ENCODE measurements around the gene STX3.

Gene STX3

DNA sequence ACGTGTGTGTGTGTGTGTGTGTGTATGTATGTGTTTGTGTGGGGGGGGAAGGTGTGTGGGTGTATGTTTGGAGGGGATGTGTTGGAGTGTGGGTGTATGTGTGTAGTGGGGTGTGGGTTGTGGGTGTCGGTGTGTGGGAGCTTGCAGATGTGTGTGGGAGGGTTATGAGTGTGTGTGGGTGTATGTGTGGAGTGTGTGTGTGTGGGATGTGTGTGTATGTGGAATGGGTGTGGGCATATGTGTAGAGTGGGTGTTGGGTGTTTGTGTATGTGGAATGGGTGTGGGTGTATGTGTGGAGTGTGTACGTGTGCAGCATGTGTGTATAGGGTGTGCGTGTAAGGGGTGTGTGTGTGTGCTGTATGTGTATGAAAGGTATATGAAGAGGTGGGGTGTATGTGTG is 14.7 kb downstream of the STX3 start:
- Histone ChIP-seq H3K27me3 (ENCODE audit: insufficient read depth, low read length, poor library complexity, severe bottlenecking) (no peaks in the 10 kb centered on the region), H3K79me2 (ENCODE audit: insufficient read depth, low read length) (no peaks in the 10 kb centered on the region)
- TF ChIP-seq EZH2phosphoT487 (IDR thresholded peaks at IDR 0.05; ENCODE audit: borderline replicate concordance): no peak

GRCh38 chr11:59770319-59770718 is 15.1 kb downstream of the STX3 start:
- no peaks in the 10 kb centered on the region for H3K9me3 ChIP-seq (ENCODE audit: insufficient read depth, low read depth, low read length)
- no peaks in the 10 kb centered on the region for H3K9me2 ChIP-seq (replicated peaks; ENCODE audit: low read depth, low read length)
- peaks cover 51% of the 10 kb centered on the region for H3K4me1 ChIP-seq (ENCODE audit: insufficient read depth, low read length, poor library complexity, severe bottlenecking)
- no peaks in the 10 kb centered on the region for H3K27me3 ChIP-seq (ENCODE audit: insufficient read depth, low read length, poor library complexity, severe bottlenecking)
- H3K36me3 ChIP-seq (ENCODE audit: insufficient read depth, low read length): peaks cover 4% of the 10 kb centered on the region; the same call in 1 of the 2 replicates
- H3K4me3 ChIP-seq (ENCODE audit: low read length, poor library complexity, severe bottlenecking): no peak overlapping the region
- H3K4me2 ChIP-seq (ENCODE audit: low read depth, low read length, poor library complexity, severe bottlenecking): no peak overlapping the region
- H4K20me1 ChIP-seq (ENCODE audit: insufficient read depth, low read length, poor library complexity, severe bottlenecking): no peaks in the 10 kb centered on the region
- no peak overlapping the region for H2AFZ ChIP-seq (ENCODE audit: low read length)
- TF ChIP-seq EZH2phosphoT487 (IDR thresholded peaks at IDR 0.05; ENCODE audit: borderline replicate concordance) (no peak), CTCF (conservative IDR thresholded peaks at IDR 0.05; ENCODE audit: low read length) (no peak)
- H3K9ac ChIP-seq (ENCODE audit: low read depth, low read length, poor library complexity, severe bottlenecking): no peak overlapping the region
- H3K79me2 ChIP-seq (ENCODE audit: insufficient read depth, low read length): no peaks in the 10 kb centered on the region
- H3F3A ChIP-seq (ENCODE audit: low read depth): peaks cover 6% of the 10 kb centered on the region; the same call in 1 of the 2 replicates

More for the DNA sequence above, 14.7 kb downstream of the STX3 start:
- Histone ChIP-seq H2AFZ (ENCODE audit: low read length) (no peak overlapping the region), H4K20me1 (ENCODE audit: insufficient read depth, low read length, poor library complexity, severe bottlenecking) (no peaks in the 10 kb centered on the region), H3K9me3 (ENCODE audit: insufficient read depth, low read depth, low read length) (no peaks in the 10 kb centered on the region), H3K9me2 (replicated peaks; ENCODE audit: low read depth, low read length) (no peaks in the 10 kb centered on the region), H3K4me1 (ENCODE audit: insufficient read depth, low read length, poor library complexity, severe bottlenecking) (peaks cover 51% of the 10 kb centered on the region), H3K9ac (ENCODE audit: low read depth, low read length, poor library complexity, severe bottlenecking) (no peak overlapping the region), H3K36me3 (ENCODE audit: insufficient read depth, low read length) (peaks cover 4% of the 10 kb centered on the region; the same call in 1 of the 2 replicates), H3K4me3 (ENCODE audit: low read length, poor library complexity, severe bottlenecking) (no peak overlapping the region), H3F3A (ENCODE audit: low read depth) (peaks cover 6% of the 10 kb centered on the region; the same call in 1 of the 2 replicates), H3K4me2 (ENCODE audit: low read depth, low read length, poor library complexity, severe bottlenecking) (no peak overlapping the region)

- TF ChIP-seq EZH2phosphoT487 (IDR thresholded peaks at IDR 0.05; ENCODE audit: borderline replicate concordance) (no peak), CTCF (conservative IDR thresholded peaks at IDR 0.05; ENCODE audit: low read length) (no peak)
- H3K27me3 ChIP-seq (ENCODE audit: insufficient read depth, low read length, poor library complexity, severe bottlenecking): no peaks in the 10 kb centered on the region
- no peak overlapping the region for H2AFZ ChIP-seq (ENCODE audit: low read length)
- H3K4me2 ChIP-seq (ENCODE audit: low read depth, low read length, poor library complexity, severe bottlenecking): no peak overlapping the region
- H3F3A ChIP-seq (ENCODE audit: low read depth): peaks cover 6% of the 10 kb centered on the region; the same call in 1 of the 2 replicates
- H3K9ac ChIP-seq (ENCODE audit: low read depth, low read length, poor library complexity, severe bottlenecking): no peak overlapping the region
- no peak overlapping the region for H3K4me3 ChIP-seq (ENCODE audit: low read length, poor library complexity, severe bottlenecking)
- peaks cover 4% of the 10 kb centered on the region; the same call in 1 of the 2 replicates for H3K36me3 ChIP-seq (ENCODE audit: insufficient read depth, low read length)
- H3K4me1 ChIP-seq (ENCODE audit: insufficient read depth, low read length, poor library complexity, severe bottlenecking): peaks cover 47% of the 10 kb centered on the region
- H4K20me1 ChIP-seq (ENCODE audit: insufficient read depth, low read length, poor library complexity, severe bottlenecking): no peaks in the 10 kb centered on the region
- no peaks in the 10 kb centered on the region for H3K79me2 ChIP-seq (ENCODE audit: insufficient read depth, low read length)
- H3K9me2 ChIP-seq (replicated peaks; ENCODE audit: low read depth, low read length): no peaks in the 10 kb centered on the region
- H3K9me3 ChIP-seq (ENCODE audit: insufficient read depth, low read depth, low read length): no peaks in the 10 kb centered on the region
Measured at GRCh38 chr11:59770869-59771268, 15.7 kb downstream of the STX3 start.

GRCh38 chr11:59771605-59772004 is 16.4 kb downstream of the STX3 start:
- Histone ChIP-seq H3K79me2 (ENCODE audit: insufficient read depth, low read length) (no peaks in the 10 kb centered on the region), H3K4me1 (ENCODE audit: insufficient read depth, low read length, poor library complexity, severe bottlenecking) (peaks cover 40% of the 10 kb centered on the region), H3K9me2 (replicated peaks; ENCODE audit: low read depth, low read length) (no peaks in the 10 kb centered on the region), H3K4me3 (ENCODE audit: low read length, poor library complexity, severe bottlenecking) (no peak overlapping the region), H3K9ac (ENCODE audit: low read depth, low read length, poor library complexity, severe bottlenecking) (no peak overlapping the region), H3F3A (ENCODE audit: low read depth) (peaks cover 6% of the 10 kb centered on the region; the same call in 1 of the 2 replicates), H3K4me2 (ENCODE audit: low read depth, low read length, poor library complexity, severe bottlenecking) (peak overlapping the region; percentile 48), H2AFZ (ENCODE audit: low read length) (no peak overlapping the region), H3K27me3 (ENCODE audit: insufficient read depth, low read length, poor library complexity, severe bottlenecking) (no peaks in the 10 kb centered on the region), H4K20me1 (ENCODE audit: insufficient read depth, low read length, poor library complexity, severe bottlenecking) (no peaks in the 10 kb centered on the region), H3K9me3 (ENCODE audit: insufficient read depth, low read depth, low read length) (no peaks in the 10 kb centered on the region), H3K36me3 (ENCODE audit: insufficient read depth, low read length) (peaks cover 4% of the 10 kb centered on the region; the same call in 1 of the 2 replicates)
- TF ChIP-seq EZH2phosphoT487 (IDR thresholded peaks at IDR 0.05; ENCODE audit: borderline replicate concordance) (no peak), CTCF (conservative IDR thresholded peaks at IDR 0.05; ENCODE audit: low read length) (no peak)
